ENCODE measurements around the gene MYOD1.
A peak's percentile ranks its signal among the peaks of the same experiment; 100 is the strongest.

MYOD1 gene

GRCh38 chr11:17748044-17748443, 28.7 kb downstream of the MYOD1 start:
- no peak for FAIRE-seq
- no peak for DNase-seq (ENCODE audit: insufficient read length, low spot score)

GRCh38 chr11:17748761-17749721, 29.7 kb downstream of the MYOD1 start:
- no peak for FAIRE-seq

GRCh38 chr11:17750013-17750800, 30.8 kb downstream of the MYOD1 start:
- DNase-seq (ENCODE audit: insufficient read length, low spot score) = no peak
- no peak for FAIRE-seq

More at GRCh38 chr11:17748761-17749721, 29.7 kb downstream of the MYOD1 start:
- no peak for DNase-seq (ENCODE audit: insufficient read length, low spot score)

- DNase-seq (ENCODE audit: insufficient read length, low spot score) (no peak), FAIRE-seq (no peak)
These were observed 31.4 kb downstream of the MYOD1 start for GRCh38 chr11:17750801-17751165.

- FAIRE-seq = no peak
These were observed 32.2 kb downstream of the MYOD1 start for GRCh38 chr11:17751558-17751957.

DNA sequence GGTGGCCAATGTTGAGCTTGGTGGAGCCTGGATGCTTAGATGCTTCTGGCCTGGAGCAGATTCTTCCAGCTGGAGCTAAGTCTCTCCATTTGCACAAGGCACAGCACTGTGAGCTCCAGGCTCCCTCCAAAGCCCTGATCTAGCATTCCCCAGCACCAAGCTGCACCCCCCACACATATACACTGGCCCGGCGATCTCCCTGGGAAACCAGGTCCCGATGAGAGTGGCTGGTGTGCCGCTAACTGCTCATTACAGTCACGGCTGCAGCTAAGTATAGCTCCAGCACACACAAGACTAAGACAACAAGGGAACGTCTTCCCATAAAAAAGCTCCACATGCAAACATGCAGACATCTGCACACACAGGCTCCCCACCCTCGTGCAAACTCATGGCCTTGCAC, 32.8 kb downstream of the MYOD1 start:
- no peak for DNase-seq (ENCODE audit: insufficient read length, low spot score)
- FAIRE-seq = no peak

More at GRCh38 chr11:17751558-17751957, 32.2 kb downstream of the MYOD1 start:
- DNase-seq (ENCODE audit: insufficient read length, low spot score) = no peak

DNA sequence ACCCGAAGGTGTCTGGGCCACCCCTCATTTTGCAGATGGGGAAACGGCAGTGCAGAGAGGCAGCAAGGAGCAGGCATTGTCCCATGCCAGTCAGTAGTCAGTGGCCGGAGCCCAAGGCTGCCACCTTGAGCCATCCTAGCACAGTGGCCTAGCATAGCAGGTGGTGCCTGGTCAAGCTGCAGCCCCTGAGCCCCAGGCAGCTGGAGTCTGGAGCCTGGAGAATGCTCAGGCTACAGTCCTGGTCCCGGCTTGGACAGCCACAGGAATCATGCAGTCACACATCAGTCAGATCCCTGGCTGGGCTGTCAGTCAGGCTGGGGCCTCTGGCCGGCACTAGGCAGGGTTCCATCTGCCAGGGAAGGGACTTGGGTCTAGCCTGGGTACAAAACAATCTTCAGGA, 33.8 kb downstream of the MYOD1 start:
- DNase-seq (ENCODE audit: insufficient read length, low spot score) = no peak
- FAIRE-seq = no peak

DNA sequence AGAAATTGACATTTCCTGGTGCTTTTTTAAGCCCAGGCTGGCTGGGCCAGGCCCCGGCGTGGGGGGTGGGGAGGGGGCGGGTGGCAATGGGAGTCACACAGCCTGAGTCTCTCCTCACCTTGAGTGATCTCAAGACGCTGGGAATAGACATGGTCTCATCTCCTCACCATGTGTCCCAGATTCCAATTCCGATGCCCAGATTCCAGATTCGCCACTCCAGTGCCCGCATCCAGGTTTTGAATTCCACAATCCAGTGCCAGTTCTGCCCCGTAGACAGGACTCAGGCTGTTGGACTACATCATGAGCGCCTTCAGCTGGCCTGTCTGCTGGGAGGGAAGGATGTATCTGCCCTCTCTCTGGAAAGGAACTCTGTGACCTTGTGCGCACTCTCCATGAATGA, 34.3 kb downstream of the MYOD1 start:
- no peak for DNase-seq (ENCODE audit: insufficient read length, low spot score)
- no peak for FAIRE-seq

GRCh38 chr11:17755891-17756290, 36.5 kb downstream of the MYOD1 start:
- DNase-seq (ENCODE audit: insufficient read length, low spot score) (no peak), FAIRE-seq (no peak)

GRCh38 chr11:17760102-17761029, 41.0 kb downstream of the MYOD1 start:
- peak; percentile 70 for DNase-seq (ENCODE audit: insufficient read length, low spot score)
- peak; percentile 18 for FAIRE-seq

- no peak for FAIRE-seq
- peak; percentile 28 for DNase-seq (ENCODE audit: insufficient read length, low spot score)
These were observed 43.1 kb downstream of the MYOD1 start for GRCh38 chr11:17762309-17762974.

DNA sequence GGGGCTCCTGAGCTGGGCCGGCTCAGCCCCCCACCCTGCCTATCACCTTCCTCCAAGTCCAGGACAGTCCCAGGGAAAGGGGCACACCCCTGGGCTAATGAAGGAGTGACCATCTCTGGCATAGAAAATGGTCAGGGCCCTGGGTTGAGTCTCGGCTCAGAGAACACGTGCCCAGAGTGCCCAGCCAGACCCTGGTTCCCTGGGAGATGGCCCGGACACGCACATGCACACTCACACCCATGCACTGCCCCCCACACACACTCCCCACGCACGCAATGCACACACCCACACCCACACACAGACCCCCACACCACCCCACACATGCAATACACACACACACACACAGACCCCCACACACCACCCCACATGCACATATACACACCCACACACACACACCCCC, 43.9 kb downstream of the MYOD1 start:
- FAIRE-seq (no peak), DNase-seq (ENCODE audit: insufficient read length, low spot score) (no peak)

GRCh38 chr11:17763703-17764102, 44.3 kb downstream of the MYOD1 start:
- DNase-seq (ENCODE audit: insufficient read length, low spot score) (no peak), FAIRE-seq (no peak)

GRCh38 chr11:17764446-17765218, 45.3 kb downstream of the MYOD1 start:
- no peak for DNase-seq (ENCODE audit: insufficient read length, low spot score)
- FAIRE-seq = no peak

DNA sequence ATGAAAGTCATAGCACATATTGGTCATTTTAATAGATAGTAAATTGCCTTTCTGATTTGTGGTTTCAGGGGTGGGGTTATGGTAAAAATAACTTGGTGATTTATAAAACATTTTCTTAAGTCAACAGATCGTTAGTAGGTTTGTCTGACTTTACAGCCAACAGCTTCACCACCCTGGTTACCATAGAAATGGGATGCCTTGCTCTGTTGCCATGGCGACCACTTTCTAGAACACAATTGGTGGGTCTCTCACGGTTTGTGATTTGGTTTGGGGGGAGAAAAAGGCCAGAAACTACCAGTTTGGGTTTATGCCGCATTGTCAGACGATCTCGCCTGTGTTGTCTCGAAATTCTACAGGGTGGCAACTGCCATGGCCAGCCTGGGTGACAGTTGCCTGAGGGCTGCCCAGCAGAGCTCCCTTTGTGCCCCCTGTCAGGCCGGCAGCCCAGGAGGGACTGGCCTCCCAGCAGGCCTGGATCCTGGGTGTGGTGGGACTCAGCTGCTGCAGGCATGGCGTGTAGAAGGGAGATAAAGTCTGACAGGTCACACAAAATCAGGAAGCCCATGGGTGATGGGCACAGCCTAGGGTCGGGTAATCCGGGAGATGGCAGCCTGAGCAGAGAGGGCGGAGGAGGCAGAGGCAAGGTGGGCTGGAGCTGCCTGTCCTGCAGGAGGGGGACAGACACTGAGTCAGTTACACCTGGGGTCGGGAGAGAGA, 46.1 kb downstream of the MYOD1 start:
- DNase-seq (ENCODE audit: insufficient read length, low spot score) (no peak), FAIRE-seq (no peak)

GRCh38 chr11:17766073-17766359, 46.6 kb downstream of the MYOD1 start:
- no peak for FAIRE-seq
- no peak for DNase-seq (ENCODE audit: insufficient read length, low spot score)

DNA sequence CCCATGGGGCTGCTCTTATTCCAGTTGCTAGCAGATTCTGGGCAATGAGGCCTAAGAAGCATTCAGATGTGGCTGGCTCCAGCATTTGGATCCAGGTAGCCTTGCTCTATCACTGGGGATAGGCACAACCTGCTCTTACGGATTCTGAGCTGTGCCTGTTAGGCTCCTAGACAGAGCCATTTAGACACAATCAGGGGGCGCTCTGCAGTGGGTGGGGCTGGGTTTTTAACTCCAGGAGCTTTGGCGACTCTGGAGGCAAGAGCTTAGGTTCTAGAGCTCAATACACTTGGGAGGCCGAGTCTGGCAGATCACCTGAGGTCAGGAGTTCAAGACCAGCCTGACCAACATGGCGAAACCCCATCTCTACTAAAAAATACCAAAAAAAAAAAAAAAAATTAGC, 47.2 kb downstream of the MYOD1 start:
- DNase-seq (ENCODE audit: insufficient read length, low spot score) (no peak), FAIRE-seq (no peak)

- no peak for FAIRE-seq
These were observed 48.0 kb downstream of the MYOD1 start for GRCh38 chr11:17767301-17767885.

DNA sequence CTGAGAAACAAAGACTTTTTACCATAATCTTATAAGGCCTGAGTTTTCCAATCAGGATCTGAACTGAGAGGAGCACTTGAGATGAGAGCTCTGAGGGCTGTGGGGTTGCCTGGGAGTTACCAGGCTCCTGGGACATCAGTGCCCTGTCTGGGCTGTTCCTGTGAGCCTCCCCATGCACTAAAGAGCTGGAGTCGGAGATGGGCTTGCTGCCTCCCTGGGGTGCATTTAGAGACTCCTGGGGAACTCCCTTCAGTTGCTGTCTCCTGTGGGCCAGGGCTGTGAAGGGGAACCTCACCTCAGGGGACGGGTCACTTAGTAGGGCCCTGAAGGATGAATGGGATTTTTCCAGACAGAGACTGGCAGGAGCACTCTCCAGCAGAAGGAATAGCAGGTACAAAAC, 48.5 kb downstream of the MYOD1 start:
- FAIRE-seq (no peak), DNase-seq (ENCODE audit: insufficient read length, low spot score) (no peak)

More at GRCh38 chr11:17767301-17767885, 48.0 kb downstream of the MYOD1 start:
- DNase-seq (ENCODE audit: insufficient read length, low spot score) = no peak
